K562 (cell line): ENCODE data around the gene KCND3.

ENCODE experiments used
- CHD1 ChIP-seq: fragments of 200-600 bp; sonication (generic); IDR thresholded peaks from one replicate; pipeline ENCODE4 v1.6.1; 2012; ENCODE audit warnings: mild to moderate bottlenecking, moderate library complexity, low read length, inconsistent platforms
- HDAC2 ChIP-seq: fragments of 450-650 bp; IDR thresholded peaks from 2 replicates; pipeline ENCODE4 v1.6.1; 2016; ENCODE audit warnings: mild to moderate bottlenecking
- KLF16 ChIP-seq: IDR thresholded peaks from 2 replicates; pipeline ENCODE4 v1.6.1; 2016; ENCODE audit warnings: antibody characterized with exemption
- POLR2AphosphoS5 ChIP-seq: IDR thresholded peaks from 2 replicates; pipeline ENCODE4 v1.6.1; 2011; ENCODE audit warnings: mild to moderate bottlenecking, low read depth, low read length, moderate library complexity; ENCODE audit not compliant: control insufficient read depth, insufficient read depth
- SIX5 ChIP-seq, 2 experiments: IDR thresholded peaks; 2 replicates each; pipeline ENCODE4 v1.6.1; 2011; ENCODE audit warnings: low read length in 2 of 2, borderline replicate concordance in 1 of 2, low read depth in 1 of 2, mild to moderate bottlenecking in 1 of 2, moderate library complexity in 1 of 2; ENCODE audit not compliant: insufficient read depth in 1 of 2
- ZSCAN29 ChIP-seq: fragments of 450-650 bp; IDR thresholded peaks from 2 replicates; pipeline ENCODE4 v1.6.1; 2017
- TF ChIP-seq, protein P1 (sequence below), 3 experiments: IDR thresholded peaks in 2 of 3; conservative IDR thresholded peaks in 1 of 3; 2 replicates each; pipeline ENCODE4 v1.5.1; 2011 to 2012; ENCODE audit warnings: low read length in 3 of 3, mild to moderate bottlenecking in 3 of 3, control low read depth in 2 of 3, improper control_type of control experiment in 1 of 3, inconsistent platforms in 1 of 3, low read depth in 1 of 3, mixed read lengths in 1 of 3, moderate library complexity in 1 of 3; ENCODE audit not compliant: insufficient read depth in 2 of 3
- TF ChIP-seq, protein P2 (sequence below): sonication (generic); formaldehyde crosslinking; IDR thresholded peaks from 2 replicates; pipeline ENCODE4 v1.9.0; 2022; ENCODE audit warnings: mild to moderate bottlenecking, missing genetic modification reagents

DNA sequence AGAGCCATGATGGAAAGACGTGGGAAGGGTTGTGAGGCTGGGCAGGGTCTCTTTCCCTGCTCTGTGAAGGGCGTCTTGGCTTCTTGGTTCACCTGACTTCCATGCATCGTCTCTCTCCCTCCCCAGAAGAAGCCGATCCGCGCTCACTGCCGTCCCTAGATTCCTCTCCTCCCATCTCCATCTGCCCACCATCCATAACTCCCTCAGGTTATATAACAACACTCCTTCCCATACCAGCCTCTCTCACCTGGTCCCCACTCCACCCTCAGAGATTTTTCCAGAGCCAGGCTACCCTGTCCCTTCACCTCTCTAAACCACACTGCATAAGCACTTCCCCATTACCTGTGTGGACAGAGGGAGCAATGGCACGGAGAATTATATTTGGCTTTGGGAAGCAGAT lies 6.0 kb downstream of the KCND3 start:
- TF ChIP-seq KLF16 = no peak
- TF ChIP-seq POLR2AphosphoS5 = no peak
- no peak for TF ChIP-seq ZSCAN29
- TF ChIP-seq, protein P1, sequence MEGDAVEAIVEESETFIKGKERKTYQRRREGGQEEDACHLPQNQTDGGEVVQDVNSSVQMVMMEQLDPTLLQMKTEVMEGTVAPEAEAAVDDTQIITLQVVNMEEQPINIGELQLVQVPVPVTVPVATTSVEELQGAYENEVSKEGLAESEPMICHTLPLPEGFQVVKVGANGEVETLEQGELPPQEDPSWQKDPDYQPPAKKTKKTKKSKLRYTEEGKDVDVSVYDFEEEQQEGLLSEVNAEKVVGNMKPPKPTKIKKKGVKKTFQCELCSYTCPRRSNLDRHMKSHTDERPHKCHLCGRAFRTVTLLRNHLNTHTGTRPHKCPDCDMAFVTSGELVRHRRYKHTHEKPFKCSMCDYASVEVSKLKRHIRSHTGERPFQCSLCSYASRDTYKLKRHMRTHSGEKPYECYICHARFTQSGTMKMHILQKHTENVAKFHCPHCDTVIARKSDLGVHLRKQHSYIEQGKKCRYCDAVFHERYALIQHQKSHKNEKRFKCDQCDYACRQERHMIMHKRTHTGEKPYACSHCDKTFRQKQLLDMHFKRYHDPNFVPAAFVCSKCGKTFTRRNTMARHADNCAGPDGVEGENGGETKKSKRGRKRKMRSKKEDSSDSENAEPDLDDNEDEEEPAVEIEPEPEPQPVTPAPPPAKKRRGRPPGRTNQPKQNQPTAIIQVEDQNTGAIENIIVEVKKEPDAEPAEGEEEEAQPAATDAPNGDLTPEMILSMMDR (IDR thresholded peaks at IDR 0.05 in 2 of 3, conservative IDR thresholded peaks at IDR 0.05 in 1 of 3; ENCODE audit: insufficient read depth in 2 of 3, low read depth in 1 of 3, low read length in 3 of 3) = no peak
- TF ChIP-seq SIX5 (IDR thresholded peaks at IDR 0.05; ENCODE audit: borderline replicate concordance in 1 of 2, insufficient read depth in 1 of 2, low read depth in 1 of 2, low read length in 2 of 2) = no peak
- TF ChIP-seq CHD1 = no peak
- no peak for TF ChIP-seq HDAC2
- TF ChIP-seq, protein P2, sequence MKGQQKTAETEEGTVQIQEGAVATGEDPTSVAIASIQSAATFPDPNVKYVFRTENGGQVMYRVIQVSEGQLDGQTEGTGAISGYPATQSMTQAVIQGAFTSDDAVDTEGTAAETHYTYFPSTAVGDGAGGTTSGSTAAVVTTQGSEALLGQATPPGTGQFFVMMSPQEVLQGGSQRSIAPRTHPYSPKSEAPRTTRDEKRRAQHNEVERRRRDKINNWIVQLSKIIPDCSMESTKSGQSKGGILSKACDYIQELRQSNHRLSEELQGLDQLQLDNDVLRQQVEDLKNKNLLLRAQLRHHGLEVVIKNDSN (CRISPR knock-in tag) = no peak
